Osteocyte (in vitro differentiated cells): ENCODE data around the gene ATRAID. TPM values are rescaled to one million over a fixed set of nuclear protein-coding genes. Genes with fewer than 3 reads are reported as not detected.

Experiments used
- DNase-seq: peaks from one replicate; pipeline ENCODE4 v3.0.0; 2021; ENCODE audit warnings: mixed read lengths; ENCODE audit not compliant: unreplicated experiment; ENCODE audit errors: extremely low spot score
- H3K27ac Mint-ChIP-seq: one replicate; pipeline ENCODE4 v1.8.0; 2021; ENCODE audit warnings: mild to moderate bottlenecking, mixed read lengths; ENCODE audit not compliant: unreplicated experiment
- H3K27me3 Mint-ChIP-seq: one replicate; pipeline ENCODE4 v1.8.0; 2021; ENCODE audit warnings: mixed read lengths; ENCODE audit not compliant: unreplicated experiment
- H3K36me3 Mint-ChIP-seq: one replicate; pipeline ENCODE4 v1.8.0; 2021; ENCODE audit warnings: mixed read lengths; ENCODE audit not compliant: unreplicated experiment
- H3K4me1 Mint-ChIP-seq: one replicate; pipeline ENCODE4 v1.8.0; 2021; ENCODE audit warnings: mixed read lengths; ENCODE audit not compliant: unreplicated experiment
- H3K4me3 Mint-ChIP-seq: one replicate; pipeline ENCODE4 v1.8.0; 2021; ENCODE audit warnings: mild to moderate bottlenecking, moderate library complexity, mixed read lengths; ENCODE audit not compliant: unreplicated experiment
- H3K9me3 Mint-ChIP-seq: one replicate; pipeline ENCODE4 v1.8.0; 2021; ENCODE audit warnings: mixed read lengths; ENCODE audit not compliant: unreplicated experiment
- CTCF ChIP-seq: fragments of 200-600 bp; sonication (generic); IDR thresholded peaks from 2 replicates; pipeline ENCODE4 v1.5.0; 2021; ENCODE audit warnings: antibody characterized with exemption, mild to moderate bottlenecking, moderate library complexity
- total RNA-seq: library from RNA; stranded (reverse); gene quantifications from 2 replicates; pipeline ENCODE4 v1.2.1, GENCODE V29; 2021

ATRAID gene
- total RNA-seq, 1 donor from 2014 or later: 125 TPM

- Mint-ChIP-seq H3K27ac (no peak overlapping the region), H3K36me3 (peaks cover 52% of the 10 kb centered on the region), H3K4me3 (no peak overlapping the region), H3K4me1 (peaks cover 10% of the 10 kb centered on the region), H3K9me3 (no peaks in the 10 kb centered on the region), H3K27me3 (no peaks in the 10 kb centered on the region)
- no peak for TF ChIP-seq CTCF
- no peak for DNase-seq
Observed at GRCh38 chr2:27222407-27222806, 10.6 kb downstream of the ATRAID start.

GRCh38 chr2:27223416-27223815 lies 11.6 kb downstream of the ATRAID start:
- Mint-ChIP-seq H3K27ac (no peak overlapping the region), H3K36me3 (peaks cover 59% of the 10 kb centered on the region)
- TF ChIP-seq CTCF: no peak

GRCh38 chr2:27225526-27225925 lies 13.7 kb downstream of the ATRAID start:
- Mint-ChIP-seq H3K4me3 (no peak overlapping the region), H3K36me3 (peaks cover 60% of the 10 kb centered on the region), H3K4me1 (no peaks in the 10 kb centered on the region), H3K27me3 (no peaks in the 10 kb centered on the region), H3K27ac (no peak overlapping the region), H3K9me3 (no peaks in the 10 kb centered on the region)
- no peak for DNase-seq
- TF ChIP-seq CTCF: no peak

More at GRCh38 chr2:27223416-27223815, 11.6 kb downstream of the ATRAID start:
- H3K4me3 Mint-ChIP-seq: no peak overlapping the region
- no peaks in the 10 kb centered on the region for H3K9me3 Mint-ChIP-seq
- H3K4me1 Mint-ChIP-seq: peaks cover 4% of the 10 kb centered on the region
- no peak for DNase-seq
- H3K27me3 Mint-ChIP-seq: no peaks in the 10 kb centered on the region

GRCh38 chr2:27227501-27227900 lies 15.7 kb downstream of the ATRAID start:
- H3K4me3 Mint-ChIP-seq: no peak overlapping the region
- H3K36me3 Mint-ChIP-seq: peaks cover 61% of the 10 kb centered on the region
- H3K27ac Mint-ChIP-seq: no peak overlapping the region
- no peak for DNase-seq
- no peaks in the 10 kb centered on the region for H3K4me1 Mint-ChIP-seq
- no peaks in the 10 kb centered on the region for H3K9me3 Mint-ChIP-seq
- H3K27me3 Mint-ChIP-seq: no peaks in the 10 kb centered on the region
- TF ChIP-seq CTCF: no peak

- no peaks in the 10 kb centered on the region for H3K4me1 Mint-ChIP-seq
- no peak for DNase-seq
- H3K27me3 Mint-ChIP-seq: no peaks in the 10 kb centered on the region
- no peak overlapping the region for H3K4me3 Mint-ChIP-seq
- TF ChIP-seq CTCF: no peak
- H3K27ac Mint-ChIP-seq: no peak overlapping the region
- peaks cover 65% of the 10 kb centered on the region for H3K36me3 Mint-ChIP-seq
- no peaks in the 10 kb centered on the region for H3K9me3 Mint-ChIP-seq
Observed at GRCh38 chr2:27231921-27232320, 20.1 kb downstream of the ATRAID start.
